Natural killer cell (primary cell): ENCODE data around the gene ACTR2. TPM values are rescaled to one million over a fixed set of nuclear protein-coding genes. Genes with fewer than 3 reads are reported as not detected.
"Not testable (repeated sequence)": the region's sequence is repeated elsewhere in the genome, so short reads cannot be mapped to it uniquely, and the experiment has no call there.

ENCODE experiments used
- ATAC-seq, 3 donors: fragments of 150-1000 bp in 2 of 3; fragments of 200-7000 bp in 1 of 3; cut with Tn5 transposase; 1 replicate in 1 of 3; 2 replicates in 2 of 3; pipeline ENCODE4 v1.10.0; 2021; ENCODE audit warnings: mild to moderate bottlenecking in 2 of 3, moderate library complexity in 2 of 3
- DNase-seq, 2 donors: peaks; one replicate each; pipeline versions ENCODE4 v3.0.0 to v3.0.0-alpha.2; 2013 to 2021; ENCODE audit warnings: mixed read lengths in 1 of 2
- H3K27ac ChIP-seq: one replicate; pipeline ENCODE4 v1.5.1; 2013; ENCODE audit warnings: mild to moderate bottlenecking, low read length
- H3K27me3 ChIP-seq: one replicate; pipeline ENCODE4 v1.6.1; 2013; ENCODE audit warnings: low read length; ENCODE audit not compliant: control insufficient read depth, insufficient read depth
- H3K36me3 ChIP-seq: one replicate; pipeline ENCODE4 v1.6.1; 2013; ENCODE audit warnings: low read length; ENCODE audit not compliant: control insufficient read depth, insufficient read depth
- H3K4me1 ChIP-seq: one replicate; pipeline ENCODE4 v1.6.1; 2013; ENCODE audit warnings: low read length; ENCODE audit not compliant: control insufficient read depth, insufficient read depth
- H3K4me3 ChIP-seq: one replicate; pipeline ENCODE4 v1.5.1; 2013; ENCODE audit warnings: low read length
- H3K9me3 ChIP-seq: one replicate; pipeline ENCODE4 v1.6.1; 2013; ENCODE audit warnings: low read length; ENCODE audit not compliant: control insufficient read depth, insufficient read depth
- H3K27ac Mint-ChIP-seq, 2 donors: one replicate each; pipeline ENCODE4 v1.8.0; 2022; ENCODE audit warnings: mild to moderate bottlenecking in 2 of 2, mixed read lengths in 2 of 2, moderate library complexity in 1 of 2
- H3K27me3 Mint-ChIP-seq, 2 donors: one replicate each; pipeline ENCODE4 v1.8.0; 2022; ENCODE audit warnings: low read depth in 2 of 2, mixed read lengths in 2 of 2
- H3K36me3 Mint-ChIP-seq: one replicate; pipeline ENCODE4 v1.8.0; 2022; ENCODE audit warnings: mixed read lengths
- H3K4me1 Mint-ChIP-seq, 2 donors: one replicate each; pipeline ENCODE4 v1.8.0; 2022; ENCODE audit warnings: mixed read lengths in 2 of 2
- H3K4me3 Mint-ChIP-seq: one replicate; pipeline ENCODE4 v1.8.0; 2022; ENCODE audit warnings: mild to moderate bottlenecking, moderate library complexity, mixed read lengths
- H3K9me3 Mint-ChIP-seq, 2 donors: one replicate each; pipeline ENCODE4 v1.8.0; 2022; ENCODE audit warnings: mixed read lengths in 2 of 2
- WGBS: methylation state at CpG from one replicate; pipeline ENCODE4 v1.1.7; 2013; ENCODE audit warnings: missing lambda C conversion rate; ENCODE audit not compliant: insufficient coverage; 5-methylcytosine and 5-hydroxymethylcytosine counted together
- intact Hi-C: fragments of 100-400 bp; cut with micrococcal nuclease; formaldehyde crosslinking; loops from one replicate; pipeline ENCODE4 v1.14.2; 2022
- total RNA-seq, 4 donors: library from RNA; stranded (reverse); fragments of 120-200 nt in 1 of 4; gene quantifications; one replicate each; pipeline versions ENCODE4 v1.2.3 to v1.2.4, GENCODE V29; 2013 to 2022
- TF ChIP-seq, protein P1 (sequence below): fragments of 200-600 bp; IDR thresholded peaks from one replicate; pipeline ENCODE4 v1.8.0; 2022; ENCODE audit warnings: antibody characterized with exemption

The ACTR2 gene
- 100 to 1,000 TPM; 346 to 404 (median 403) TPM for total RNA-seq
- 171 TPM for total RNA-seq (2013)

DNA sequence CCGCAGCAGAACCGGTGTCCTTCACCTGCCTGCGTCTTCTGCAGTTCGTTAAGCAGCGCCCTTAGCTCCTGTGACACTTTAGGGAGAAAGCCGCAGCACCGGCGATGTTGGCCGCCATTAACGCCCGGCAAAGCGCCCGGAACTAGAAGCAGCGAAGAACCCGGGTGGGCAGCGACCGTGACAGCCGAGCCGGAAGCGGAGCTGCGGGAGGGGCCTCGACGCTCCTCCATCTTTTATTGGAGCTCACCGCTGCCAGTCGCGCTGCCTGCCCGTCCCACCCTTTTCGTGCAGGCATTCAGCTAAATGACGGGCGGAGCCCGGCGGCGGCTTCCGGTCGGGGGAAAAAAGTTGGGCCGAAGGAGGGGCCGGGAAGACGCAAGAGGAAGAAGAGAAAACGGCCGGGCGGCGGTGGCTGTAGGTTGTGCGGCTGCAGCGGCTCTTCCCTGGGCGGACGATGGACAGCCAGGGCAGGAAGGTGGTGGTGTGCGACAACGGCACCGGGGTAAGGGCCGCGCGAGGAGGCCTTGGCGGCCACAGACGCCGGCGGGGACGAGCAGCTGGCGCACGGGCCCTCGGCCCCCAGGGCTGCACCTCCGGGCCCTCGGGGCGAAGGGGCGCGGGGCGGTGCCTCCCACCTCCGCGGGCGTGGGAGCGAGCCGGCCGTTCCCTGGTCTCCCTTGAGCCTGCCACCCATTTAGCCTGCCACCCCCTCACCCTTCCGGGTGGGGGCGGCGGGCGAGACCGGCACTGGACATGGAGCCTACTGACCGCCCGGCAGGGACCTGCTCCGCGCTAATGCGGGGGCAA, at the start of gene ACTR2:
TSS of gene ACTR2 (plus strand) at position 376 of the 807 bp plus-strand sequence. CDS start at position 455, 79 bp downstream.
- Histone ChIP-seq H3K9me3 (no peaks in the 10 kb centered on the region), H3K4me3 (peak within 1 kb of the TSS; percentile 99), H3K36me3 (peaks cover 3% of the 10 kb centered on the region), H3K4me1 (peaks cover 35% of the 10 kb centered on the region), H3K27me3 (no peaks in the 10 kb centered on the region), H3K27ac (peak within 1 kb of the TSS; percentile 98)
- no peaks in the 10 kb centered on the region for H3K27me3 Mint-ChIP-seq
- peaks cover 35 to 41% of the 10 kb centered on the region in 2 donors for H3K4me1 Mint-ChIP-seq
- WGBS = under 1% methylated on average over 82 of the region's 82 CpGs
- H3K4me3 Mint-ChIP-seq = peak within 1 kb of the TSS; percentile 99
- no peaks in the 10 kb centered on the region for H3K9me3 Mint-ChIP-seq
- H3K36me3 Mint-ChIP-seq = no peaks in the 10 kb centered on the region
- TF ChIP-seq, protein P1, sequence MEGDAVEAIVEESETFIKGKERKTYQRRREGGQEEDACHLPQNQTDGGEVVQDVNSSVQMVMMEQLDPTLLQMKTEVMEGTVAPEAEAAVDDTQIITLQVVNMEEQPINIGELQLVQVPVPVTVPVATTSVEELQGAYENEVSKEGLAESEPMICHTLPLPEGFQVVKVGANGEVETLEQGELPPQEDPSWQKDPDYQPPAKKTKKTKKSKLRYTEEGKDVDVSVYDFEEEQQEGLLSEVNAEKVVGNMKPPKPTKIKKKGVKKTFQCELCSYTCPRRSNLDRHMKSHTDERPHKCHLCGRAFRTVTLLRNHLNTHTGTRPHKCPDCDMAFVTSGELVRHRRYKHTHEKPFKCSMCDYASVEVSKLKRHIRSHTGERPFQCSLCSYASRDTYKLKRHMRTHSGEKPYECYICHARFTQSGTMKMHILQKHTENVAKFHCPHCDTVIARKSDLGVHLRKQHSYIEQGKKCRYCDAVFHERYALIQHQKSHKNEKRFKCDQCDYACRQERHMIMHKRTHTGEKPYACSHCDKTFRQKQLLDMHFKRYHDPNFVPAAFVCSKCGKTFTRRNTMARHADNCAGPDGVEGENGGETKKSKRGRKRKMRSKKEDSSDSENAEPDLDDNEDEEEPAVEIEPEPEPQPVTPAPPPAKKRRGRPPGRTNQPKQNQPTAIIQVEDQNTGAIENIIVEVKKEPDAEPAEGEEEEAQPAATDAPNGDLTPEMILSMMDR = no peak
- ATAC-seq = peak; percentile 91 to 98 (median 94)
- intact Hi-C loops = loop anchor here (1.0 to 10.0 kb wide), 4 partner anchors 95 to 583 kb away; partner anchors contain the start of genes CEP68 and RAB1A
- peak within 1 kb of the TSS; percentile 99 for H3K27ac Mint-ChIP-seq
- DNase-seq = peak; percentile 89 to 97

DNA sequence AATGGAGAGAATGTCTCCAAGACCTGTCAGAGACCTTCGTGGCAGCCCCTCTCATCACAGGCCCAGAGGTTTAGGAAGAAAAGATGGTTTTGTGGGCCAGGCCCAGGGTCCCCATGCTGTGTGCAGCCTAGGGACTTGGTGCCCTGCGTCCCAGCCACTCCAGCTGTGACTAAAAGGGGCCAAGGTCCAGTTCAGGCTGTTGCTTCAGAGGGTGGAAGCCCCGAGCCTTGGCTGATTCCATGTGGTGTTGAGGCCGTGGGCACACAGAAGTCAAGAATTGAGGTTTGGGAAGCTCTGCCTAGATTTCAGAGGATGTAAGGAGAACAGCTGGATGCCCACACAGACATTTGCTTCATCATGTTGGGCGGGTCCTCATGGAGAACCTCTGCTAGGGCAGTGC, 45.1 kb upstream of the ACTR2 start:
- Mint-ChIP-seq H3K36me3 (no peaks in the 10 kb centered on the region), H3K27ac (no peak overlapping the region), H3K4me1 (peaks cover 6 to 8% of the 10 kb centered on the region in 2 donors), H3K27me3 (peaks cover 0 to 19% of the 10 kb centered on the region in 2 donors), H3K9me3 (no peaks in the 10 kb centered on the region), H3K4me3 (no peak overlapping the region)
- H3K36me3 ChIP-seq = no peaks in the 10 kb centered on the region
- H3K9me3 ChIP-seq = no peaks in the 10 kb centered on the region
- no peaks in the 10 kb centered on the region for H3K27me3 ChIP-seq
- H3K27ac ChIP-seq = no peak overlapping the region
- TF ChIP-seq, protein P1 = no peak
- DNase-seq (no peak), ATAC-seq (no peak)
- intact Hi-C loops = no loop called here
- no peak overlapping the region for H3K4me3 ChIP-seq
- 83% methylated on average over 5 of the region's 5 CpGs for WGBS
- peaks cover 4% of the 10 kb centered on the region for H3K4me1 ChIP-seq

DNA sequence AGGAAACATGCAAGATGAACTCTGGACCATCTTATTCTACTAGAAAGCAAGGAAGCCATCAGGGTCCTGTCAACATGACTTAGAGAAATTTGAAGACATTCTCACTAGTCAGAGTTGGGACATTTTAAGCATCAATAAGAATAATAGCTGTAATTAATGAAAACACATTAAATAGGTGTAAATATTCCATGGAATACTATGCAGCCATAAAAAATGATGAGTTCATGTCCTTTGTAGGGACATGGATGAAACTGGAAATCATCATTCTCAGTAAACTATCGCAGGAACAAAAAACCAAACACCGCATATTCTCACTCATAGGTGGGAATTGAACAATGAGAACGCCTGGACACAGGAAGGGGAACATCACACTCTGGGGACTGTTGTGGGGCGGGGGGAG, 44.2 kb upstream of the ACTR2 start:
- H3K9me3 Mint-ChIP-seq, H3K4me3 Mint-ChIP-seq, intact Hi-C loops, DNase-seq, H3K36me3 ChIP-seq, H3K4me3 ChIP-seq, ATAC-seq, H3K9me3 ChIP-seq, H3K27me3 ChIP-seq, H3K27ac Mint-ChIP-seq, H3K4me1 Mint-ChIP-seq, H3K4me1 ChIP-seq, H3K27ac ChIP-seq, H3K36me3 Mint-ChIP-seq: not testable (repeated sequence)
- H3K27me3 Mint-ChIP-seq = peaks cover 0 to 16% of the 10 kb centered on the region in 2 donors
- 83% methylated on average over 2 of the region's 4 CpGs for WGBS

DNA sequence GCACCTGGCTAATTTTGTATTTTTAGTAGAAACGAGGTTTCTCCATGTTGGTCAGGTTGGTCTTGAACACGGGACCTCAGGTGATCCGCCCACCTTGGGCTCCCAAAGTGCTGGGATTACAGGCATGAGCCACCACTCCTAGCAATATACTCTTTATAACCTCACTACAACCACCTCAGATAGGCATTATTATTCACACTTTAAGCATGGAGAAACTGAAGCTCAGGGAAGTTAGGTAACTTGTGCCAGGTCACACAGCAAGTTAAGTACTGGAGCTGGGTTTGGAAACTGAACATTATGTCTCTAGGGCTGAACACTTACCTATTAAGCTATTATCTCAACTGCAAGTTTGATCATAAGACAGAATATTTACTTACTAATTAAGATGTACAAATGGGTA, 42.6 kb upstream of the ACTR2 start:
- ATAC-seq = no peak
- no peak for DNase-seq
- Mint-ChIP-seq H3K4me1 (peaks cover 6 to 8% of the 10 kb centered on the region in 2 donors), H3K9me3 (no peaks in the 10 kb centered on the region), H3K36me3 (no peaks in the 10 kb centered on the region), H3K27ac (no peak overlapping the region), H3K27me3 (peaks cover 7 to 19% of the 10 kb centered on the region in 2 donors), H3K4me3 (no peak overlapping the region)
- WGBS = 98% methylated on average over 3 of the region's 3 CpGs
- no peak overlapping the region for H3K27ac ChIP-seq
- no peak overlapping the region for H3K4me3 ChIP-seq
- H3K27me3 ChIP-seq = no peaks in the 10 kb centered on the region
- H3K9me3 ChIP-seq = no peaks in the 10 kb centered on the region
- no peaks in the 10 kb centered on the region for H3K36me3 ChIP-seq
- TF ChIP-seq, protein P1 = no peak
- intact Hi-C loops = no loop called here
- H3K4me1 ChIP-seq = peaks cover 4% of the 10 kb centered on the region
